HG02885 (cell line): ENCODE results near the gene DBX2.
"Not testable (repeated sequence)": the region's sequence is repeated elsewhere in the genome, so short reads cannot be mapped to it uniquely, and the experiment has no call there.

ENCODE experiments used
- ATAC-seq: cut with Tn5 transposase; IDR thresholded peaks from one replicate; pipeline ENCODE4 v1.9.1; 2021; ENCODE audit warnings: mild to moderate bottlenecking; ENCODE audit not compliant: unreplicated experiment, poor library complexity

The DBX2 gene

GRCh38 chr12:45014396-45014795 lies 36.5 kb downstream of the DBX2 start:
- no peak for ATAC-seq

- ATAC-seq = no peak
Observed at GRCh38 chr12:45012749-45013148, 38.1 kb downstream of the DBX2 start.

DNA sequence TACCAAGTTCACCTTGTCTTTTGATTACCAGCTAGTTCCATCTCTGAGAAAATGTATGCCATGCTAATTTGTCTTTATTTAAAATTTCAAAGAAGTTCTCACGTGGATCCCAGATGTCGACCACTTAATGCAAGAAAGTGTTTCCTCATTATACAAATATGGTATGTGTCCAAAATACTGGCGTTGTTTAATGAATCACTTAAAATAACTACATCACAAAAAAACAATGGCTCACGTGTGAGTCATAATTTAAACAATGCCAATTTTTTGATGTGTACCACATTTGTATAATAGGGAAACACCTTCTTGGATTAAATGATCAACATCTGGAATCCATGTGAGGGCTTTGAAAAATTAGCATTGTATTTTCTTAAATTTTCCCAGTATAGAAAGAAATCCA lies 40.8 kb downstream of the DBX2 start:
- no peak for ATAC-seq

GRCh38 chr12:45008211-45008610 lies 42.7 kb downstream of the DBX2 start:
- no peak for ATAC-seq

DNA sequence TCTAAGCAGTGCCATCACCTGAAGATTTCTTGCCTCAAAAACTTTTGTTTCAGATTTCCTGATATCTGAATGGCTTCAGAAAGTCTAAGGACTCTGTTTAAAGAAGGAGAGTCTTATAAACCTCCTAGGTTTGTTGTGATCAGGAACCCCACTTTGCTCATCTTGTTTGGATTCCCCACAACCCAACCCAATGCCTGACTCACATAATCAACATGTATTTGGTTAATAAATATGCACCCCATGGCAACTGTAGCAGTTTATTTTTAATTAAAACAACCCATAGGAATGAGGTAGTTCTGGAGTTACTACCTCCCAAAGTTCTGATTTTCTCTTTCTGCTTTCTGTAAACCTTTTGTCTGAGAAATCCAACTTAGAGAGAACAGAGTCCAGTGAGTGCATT lies 51.5 kb downstream of the DBX2 start:
- no peak for ATAC-seq

DNA sequence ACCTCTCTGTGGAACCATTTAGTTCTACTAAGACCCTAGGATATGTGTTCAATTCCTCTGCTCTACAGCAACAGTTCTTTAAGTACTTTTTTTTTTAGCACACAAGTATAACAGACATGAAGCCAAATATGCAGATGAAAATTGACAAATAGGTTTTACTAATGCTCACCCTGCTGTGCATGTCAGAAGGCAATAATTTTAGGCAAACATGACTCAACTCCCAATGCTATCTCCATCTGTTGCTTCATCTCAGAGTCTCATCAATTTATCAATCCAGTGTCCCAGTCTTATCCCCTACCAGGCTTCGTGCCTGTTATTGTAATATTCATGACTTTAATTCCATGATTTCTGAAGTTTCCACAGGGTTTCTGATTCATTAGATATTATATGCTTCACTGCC lies 57.7 kb downstream of the DBX2 start:
- no peak for ATAC-seq

GRCh38 chr12:44984863-44985262 lies 66.0 kb downstream of the DBX2 start:
- not testable (repeated sequence) for ATAC-seq

GRCh38 chr12:44979918-44980317 lies 71.0 kb downstream of the DBX2 start:
- no peak for ATAC-seq

GRCh38 chr12:44976246-44976645 lies 74.7 kb downstream of the DBX2 start:
- no peak for ATAC-seq

DNA sequence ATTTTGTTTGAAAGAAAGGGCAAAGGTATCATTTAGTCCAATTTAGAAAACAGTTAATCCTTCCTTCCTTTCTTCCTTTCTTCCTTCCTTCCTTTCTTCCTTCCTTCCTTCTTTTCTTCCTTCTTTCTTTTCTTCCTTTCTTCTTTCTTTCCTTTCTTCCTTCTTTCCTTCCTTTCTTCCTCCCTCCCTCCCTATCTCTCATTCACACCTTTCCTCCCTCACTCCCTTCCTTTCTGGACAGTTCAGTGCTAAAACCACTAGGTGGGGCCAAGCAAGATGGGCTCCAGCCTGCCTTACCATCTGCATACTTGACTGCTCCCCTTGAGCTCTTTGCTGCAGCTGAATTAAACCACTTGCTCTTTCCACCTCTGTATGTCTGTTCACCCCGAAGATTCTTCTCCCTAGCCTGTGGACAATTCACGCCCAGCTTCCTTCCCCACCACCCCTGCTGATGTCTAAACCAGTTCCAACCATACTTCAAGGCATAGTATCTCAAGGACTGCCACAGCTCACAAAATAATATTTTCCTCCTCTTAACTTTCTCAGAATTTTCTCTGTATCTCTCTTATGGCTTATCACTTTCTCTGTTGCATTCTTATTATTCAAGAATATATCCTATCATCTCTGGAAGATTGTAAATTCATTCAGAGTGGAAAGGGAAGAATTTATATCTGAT lies 78.0 kb downstream of the DBX2 start:
- peak; percentile 92 for ATAC-seq

DNA sequence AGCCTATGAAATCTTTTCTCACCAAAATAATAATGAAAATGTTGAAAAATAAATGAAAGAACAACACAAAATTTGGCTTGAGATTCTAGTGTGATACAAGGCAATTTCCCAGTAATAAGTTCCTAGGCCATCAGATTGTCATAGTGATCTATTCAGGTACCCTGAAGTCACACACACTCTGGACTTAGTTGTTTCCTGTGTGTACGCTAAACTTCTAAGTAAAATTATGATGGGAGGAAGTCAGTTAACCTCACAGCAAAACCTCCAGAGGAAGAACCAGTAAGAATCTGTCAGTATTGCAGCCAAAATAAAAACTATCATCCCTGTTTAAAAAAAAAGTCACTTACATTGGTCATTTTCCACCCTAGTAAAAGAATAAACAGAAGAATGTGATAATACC lies 81.9 kb downstream of the DBX2 start:
- no peak for ATAC-seq
